Transverse colon (tissue), 4 donors: ENCODE data around the gene TPPP2. TPM values are rescaled to one million over a fixed set of nuclear protein-coding genes. Genes with fewer than 3 reads are reported as not detected.

Source experiments
- DNase-seq: peaks from one replicate; pipeline ENCODE4 v3.0.0-alpha.2; 2019
- H3K27ac ChIP-seq, 4 donors: fragments of 200-600 bp; sonication (generic); 2 replicates each; pipeline ENCODE4 v1.5.1; 2016 to 2018; ENCODE audit warnings: inconsistent platforms in 4 of 4
- H3K27me3 ChIP-seq: fragments of 200-600 bp; sonication (generic); 2 replicates; pipeline ENCODE4 v1.5.1; 2017; ENCODE audit warnings: inconsistent platforms
- H3K36me3 ChIP-seq, 4 donors: fragments of 200-600 bp; sonication (generic); 2 replicates each; pipeline ENCODE4 v1.5.1; 2017 to 2019; ENCODE audit warnings: inconsistent platforms in 4 of 4
- H3K4me1 ChIP-seq, 4 donors: fragments of 200-600 bp; sonication (generic); 2 replicates each; pipeline ENCODE4 v1.5.1; 2017 to 2020; ENCODE audit warnings: inconsistent platforms in 4 of 4
- H3K4me3 ChIP-seq, 4 donors: fragments of 200-600 bp; sonication (generic); 1 replicate in 1 of 4; 2 replicates in 3 of 4; pipeline versions ENCODE4 v1.5.1 to v1.6.1; 2017 to 2019; ENCODE audit warnings: inconsistent platforms in 4 of 4
- H3K9me3 ChIP-seq, 2 donors: fragments of 200-600 bp; sonication (generic); 2 replicates each; pipeline ENCODE4 v1.5.1; 2017 to 2019; ENCODE audit warnings: inconsistent platforms in 2 of 2
- CTCF ChIP-seq, 5 experiments: fragments of 200-600 bp in 3 of 5; fragments of 450-650 bp in 2 of 5; sonication (generic) in 3 of 5; IDR thresholded peaks; 1 replicate in 2 of 5; 2 replicates in 3 of 5; pipeline ENCODE4 v1.5.1; 2016 to 2017; ENCODE audit warnings: antibody characterized with exemption in 5 of 5, inconsistent platforms in 3 of 5, mild to moderate bottlenecking in 2 of 5, moderate library complexity in 1 of 5
- EP300 ChIP-seq: sonication (generic); formaldehyde crosslinking; IDR thresholded peaks from one replicate; pipeline ENCODE4 v1.6.1; 2017; ENCODE audit warnings: antibody characterized with exemption, low read depth
- POLR2A ChIP-seq: fragments of 450-650 bp; IDR thresholded peaks from one replicate; pipeline ENCODE4 v1.6.1; 2016; ENCODE audit warnings: antibody characterized with exemption, mild to moderate bottlenecking, moderate library complexity
- POLR2AphosphoS5 ChIP-seq, 3 donors: sonication (generic); formaldehyde crosslinking; IDR thresholded peaks; one replicate each; pipeline ENCODE4 v1.6.1; 2016; ENCODE audit warnings: antibody characterized with exemption in 3 of 3
- WGBS, 2 donors: methylation state at CpG; one replicate each; pipeline ENCODE4 v1.1.5; 2018; ENCODE audit warnings: low coverage in 1 of 2; 5-methylcytosine and 5-hydroxymethylcytosine counted together
- in situ Hi-C, 4 donors: fragments of 200-750 bp; cut with MboI; loops; one replicate each; pipeline versions ENCODE4 v1.15.0 to v1.15.1; 2017; ENCODE audit warnings: low sequenced_read_pairs in 3 of 4, low pct_ligation_motif_present in 1 of 4, low pct_unique_long_range_greater_than_20kb in 1 of 4
- intact Hi-C: fragments of 100-400 bp; cut with DNase I; formaldehyde crosslinking; loops from one replicate; pipeline ENCODE4 v1.15.1; 2023; ENCODE audit warnings: low total_unique reads
- total RNA-seq, 4 donors: library from RNA; depleted of rRNA; stranded (reverse); fragments of >200 nt; gene quantifications; one replicate each; pipeline ENCODE4 v1.1.0, GENCODE V29; 2016

The TPPP2 gene
- total RNA-seq, 4 donors from 2014 or later: not detected

- Histone ChIP-seq H3K4me3 (no peak overlapping the region), H3K27me3 (no peaks in the 10 kb centered on the region), H3K27ac (no peak overlapping the region), H3K4me1 (peaks cover 10 to 30% (median 18%) of the 10 kb centered on the region in 4 donors), H3K9me3 (no peaks in the 10 kb centered on the region), H3K36me3 (peaks cover 0 to 25% (median 3%) of the 10 kb centered on the region in 4 donors)
- in situ Hi-C loops: no loop called here
- intact Hi-C loops: no loop called here
- no peak for DNase-seq
- WGBS, 2 donors: 73 to 86% methylated on average over 3 to 5 of the region's 5 CpGs
- TF ChIP-seq EP300: no peak
Measured at GRCh38 chr14:21020977-21021545, 9.0 kb upstream of the TPPP2 start.

GRCh38 chr14:21022686-21023085, 7.3 kb upstream of the TPPP2 start:
- 68 to 75% methylated on average over 4 to 5 of the region's 5 CpGs for WGBS, 2 donors
- no peaks in the 10 kb centered on the region for H3K27me3 ChIP-seq
- intact Hi-C loops (no loop called here), in situ Hi-C loops (no loop called here)
- DNase-seq: no peak
- H3K4me3 ChIP-seq: peak overlapping the region in 1 of 4 donors; percentile 71
- no peak for TF ChIP-seq POLR2AphosphoS5 (IDR thresholded peaks at IDR 0.05)
- TF ChIP-seq EP300: no peak
- no peaks in the 10 kb centered on the region for H3K9me3 ChIP-seq
- H3K27ac ChIP-seq: peak overlapping the region in 2 of 4 donors; percentile 91 to 93
- peaks cover 0 to 18% (median 3%) of the 10 kb centered on the region in 4 donors for H3K36me3 ChIP-seq
- H3K4me1 ChIP-seq: peaks cover 10 to 32% (median 20%) of the 10 kb centered on the region in 4 donors

- Histone ChIP-seq H3K27me3 (no peaks in the 10 kb centered on the region), H3K27ac (peak overlapping the region; percentile 84 to 93 (median 91)), H3K4me3 (peak overlapping the region in 2 of 4 donors; percentile 71 to 90), H3K9me3 (no peaks in the 10 kb centered on the region), H3K4me1 (peaks cover 10 to 32% (median 20%) of the 10 kb centered on the region in 4 donors), H3K36me3 (peaks cover 0 to 18% (median 3%) of the 10 kb centered on the region in 4 donors)
- no peak for DNase-seq
- intact Hi-C loops (no loop called here), in situ Hi-C loops (no loop called here)
- whole genome bisulfite sequencing, 2 donors: 50 to 62% methylated on average over 4 to 7 of the region's 7 CpGs
- TF ChIP-seq POLR2AphosphoS5 (IDR thresholded peaks at IDR 0.05): no peak
- TF ChIP-seq POLR2A: no peak
- TF ChIP-seq EP300: no peak
- TF ChIP-seq CTCF (IDR thresholded peaks at IDR 0.05): no peak
Measured at GRCh38 chr14:21023174-21023573, 6.8 kb upstream of the TPPP2 start.

- in situ Hi-C loops (no loop called here), intact Hi-C loops (no loop called here)
- Histone ChIP-seq H3K4me1 (peaks cover 10 to 32% (median 20%) of the 10 kb centered on the region in 4 donors), H3K4me3 (peak overlapping the region; percentile 61 to 90 (median 76)), H3K27me3 (no peaks in the 10 kb centered on the region), H3K36me3 (peaks cover 0 to 16% (median 3%) of the 10 kb centered on the region in 4 donors), H3K27ac (peak overlapping the region; percentile 84 to 93 (median 91)), H3K9me3 (no peaks in the 10 kb centered on the region)
- WGBS, 2 donors: 0 to 9% methylated on average over 2 to 17 of the region's 17 CpGs
- peak; percentile 47 for DNase-seq
- TF ChIP-seq EP300: no peak
- no peak for TF ChIP-seq POLR2A
- no peak for TF ChIP-seq POLR2AphosphoS5 (IDR thresholded peaks at IDR 0.05)
Measured at GRCh38 chr14:21023817-21024584, 6.0 kb upstream of the TPPP2 start.

- 3 to 7% methylated on average over 12 to 53 of the region's 72 CpGs for WGBS, 2 donors
- Histone ChIP-seq H3K4me1 (peaks cover 10 to 32% (median 20%) of the 10 kb centered on the region in 4 donors), H3K27ac (peak within 1 kb of the TSS; percentile 84 to 93 (median 91)), H3K4me3 (peak within 1 kb of the TSS; percentile 61 to 90 (median 76)), H3K36me3 (peaks cover 0 to 8% (median 3%) of the 10 kb centered on the region in 4 donors), H3K27me3 (no peaks in the 10 kb centered on the region), H3K9me3 (no peaks in the 10 kb centered on the region)
- in situ Hi-C loops: no loop called here
- TF ChIP-seq POLR2AphosphoS5 (IDR thresholded peaks at IDR 0.05) (peak; percentile 61 to 73 (median 69)), EP300 (no peak), POLR2A (peak; percentile 67)
- intact Hi-C loops: no loop called here
- DNase-seq: peak; percentile 90
Measured at GRCh38 chr14:21024585-21025370, 5.2 kb upstream of the TPPP2 start, which contains the start of gene NDRG2. Gene NDRG2, minus strand, starts transcription at chr14:21025061. Its CDS starts 1,746 bp downstream, at chr14:21023315.
